NCI-H128 (cell line): ENCODE measurements around the gene PARD3.

ENCODE experiments used
- DNase-seq: peaks from one replicate; lab custom pipeline; 2025; ENCODE audit not compliant: unreplicated experiment; lab: John Stamatoyannopoulos, UW

The PARD3 gene

GRCh38 chr10:34206078-34206934, 608.8 kb downstream of the PARD3 start:
- DNase-seq: no peak

- no peak for DNase-seq
These were observed 609.6 kb downstream of the PARD3 start for GRCh38 chr10:34205452-34205851.

GRCh38 chr10:34203966-34204630, 611.0 kb downstream of the PARD3 start:
- DNase-seq: no peak

GRCh38 chr10:34200355-34200901, 614.7 kb downstream of the PARD3 start:
- peak; percentile 44 for DNase-seq

GRCh38 chr10:34198953-34199352, 616.1 kb downstream of the PARD3 start:
- no peak for DNase-seq

GRCh38 chr10:34196058-34196433, 619.0 kb downstream of the PARD3 start:
- DNase-seq: no peak

GRCh38 chr10:34195364-34196057, 619.6 kb downstream of the PARD3 start:
- DNase-seq: no peak

GRCh38 chr10:34193931-34194626, 621.0 kb downstream of the PARD3 start:
- no peak for DNase-seq

- no peak for DNase-seq
These were observed 622.5 kb downstream of the PARD3 start for GRCh38 chr10:34192646-34193045.

GRCh38 chr10:34191406-34191805, 623.7 kb downstream of the PARD3 start:
- DNase-seq: no peak

- DNase-seq: no peak
These were observed 624.5 kb downstream of the PARD3 start for GRCh38 chr10:34190580-34190979.

- no peak for DNase-seq
These were observed 625.3 kb downstream of the PARD3 start for GRCh38 chr10:34189830-34190229.

- no peak for DNase-seq
These were observed 626.9 kb downstream of the PARD3 start for GRCh38 chr10:34188221-34188620.

- no peak for DNase-seq
These were observed 627.9 kb downstream of the PARD3 start for GRCh38 chr10:34187201-34187600.

GRCh38 chr10:34186745-34187144, 628.4 kb downstream of the PARD3 start:
- DNase-seq: no peak

GRCh38 chr10:34185998-34186397, 629.1 kb downstream of the PARD3 start:
- no peak for DNase-seq

- DNase-seq: no peak
These were observed 630.1 kb downstream of the PARD3 start for GRCh38 chr10:34184939-34185386.

GRCh38 chr10:34184397-34184796, 630.7 kb downstream of the PARD3 start:
- no peak for DNase-seq

- no peak for DNase-seq
These were observed 631.9 kb downstream of the PARD3 start for GRCh38 chr10:34183016-34183796.
